Measurements from ENCODE around the gene RGL1.

RGL1 gene

DNA sequence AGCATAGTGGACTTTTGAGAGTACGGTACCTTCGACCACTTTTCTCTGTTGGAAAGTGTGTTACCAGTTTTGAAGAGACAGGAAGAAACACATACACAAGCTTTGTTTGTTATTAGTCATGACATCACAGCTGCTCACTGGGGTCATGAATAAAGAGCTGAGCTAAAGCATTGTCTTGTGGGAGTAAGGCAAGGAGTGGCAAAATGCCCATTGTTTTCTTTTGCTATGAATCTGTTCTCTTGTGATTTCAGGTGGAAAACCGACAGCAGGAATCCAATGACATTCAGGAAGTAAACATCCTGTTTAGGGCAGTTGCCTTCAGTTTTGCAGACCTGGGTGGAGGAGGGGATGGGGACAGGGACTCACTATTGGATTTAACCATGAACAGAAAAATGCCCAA, 66.2 kb downstream of the RGL1 start:
- DNase-seq, result no peak

DNA sequence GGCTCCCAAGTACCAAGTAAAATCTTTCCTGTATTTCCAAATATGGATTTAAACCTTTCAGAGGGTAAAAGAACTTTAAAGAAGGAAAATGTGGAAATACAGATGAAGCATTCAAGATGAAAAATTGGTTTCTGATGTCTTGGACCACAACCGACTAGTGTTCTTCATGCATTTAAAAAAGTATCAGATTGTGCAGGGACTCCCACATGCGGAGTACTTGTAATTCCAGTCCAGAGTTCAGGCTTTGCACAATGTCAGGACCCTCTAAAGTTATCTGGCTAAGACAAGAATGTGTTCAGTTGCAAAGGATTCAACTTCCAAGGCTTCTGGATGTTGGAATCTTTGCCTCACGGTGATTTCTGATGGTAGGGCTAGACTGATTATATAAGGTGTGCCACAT, 66.7 kb downstream of the RGL1 start:
- no peak for DNase-seq

DNA sequence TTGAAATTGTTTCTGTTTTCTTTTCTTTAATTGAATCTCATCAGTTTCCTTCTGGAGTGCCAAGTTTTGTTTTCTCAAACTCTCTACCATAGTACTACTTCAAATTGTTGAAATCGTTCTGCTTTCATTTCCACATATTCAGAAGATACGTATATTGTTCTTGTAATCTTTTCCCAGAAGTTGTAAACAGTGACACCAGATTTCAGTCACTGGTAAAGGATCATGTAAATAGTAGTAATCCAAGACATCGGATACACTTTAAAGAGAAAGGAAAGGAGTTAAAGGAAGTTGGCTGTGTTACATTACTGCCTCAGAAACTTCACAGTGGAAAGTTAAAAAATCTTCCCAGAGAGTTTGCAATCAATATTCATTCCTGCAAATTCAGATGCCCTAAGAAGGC, 67.5 kb downstream of the RGL1 start:
- DNase-seq, result no peak

DNA sequence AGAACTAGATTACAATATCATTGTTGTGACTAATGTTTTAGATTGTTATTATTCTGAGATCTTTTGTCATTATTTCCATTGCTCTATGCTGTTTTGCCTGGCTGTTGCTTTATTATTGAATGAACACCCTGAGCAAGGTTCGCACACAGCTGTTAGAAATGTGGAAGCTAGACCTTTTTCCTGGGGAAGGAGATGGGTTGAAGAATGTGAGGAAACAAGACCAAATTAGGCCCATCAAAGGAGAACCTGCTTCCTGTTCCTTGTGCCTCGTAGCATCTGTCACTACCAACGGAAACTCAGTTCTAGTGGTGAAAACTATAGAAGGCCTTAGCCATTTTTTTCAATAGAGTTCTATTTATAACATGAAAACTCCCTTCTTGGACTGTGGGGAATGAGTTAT, 68.7 kb downstream of the RGL1 start:
- no peak for DNase-seq

DNA sequence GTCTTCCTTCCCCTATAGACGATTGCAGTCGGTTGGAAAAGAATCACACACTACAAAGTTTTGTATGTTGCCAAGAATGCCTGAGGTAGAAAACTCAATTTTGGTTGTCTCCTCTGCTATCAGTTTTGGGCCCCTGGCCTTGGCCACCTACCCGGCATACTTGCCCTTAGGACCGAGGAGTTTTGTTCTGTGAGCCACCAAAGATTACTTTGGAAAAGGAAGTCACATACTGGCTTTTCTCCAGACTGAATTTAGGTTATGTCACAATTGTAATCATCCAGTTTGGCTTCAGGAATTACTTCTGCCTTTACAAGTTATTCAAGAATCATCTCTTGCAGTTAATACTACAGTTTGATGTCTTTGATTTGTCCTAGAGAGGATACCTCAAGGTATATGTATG, 71.4 kb downstream of the RGL1 start:
- no peak for DNase-seq

DNA sequence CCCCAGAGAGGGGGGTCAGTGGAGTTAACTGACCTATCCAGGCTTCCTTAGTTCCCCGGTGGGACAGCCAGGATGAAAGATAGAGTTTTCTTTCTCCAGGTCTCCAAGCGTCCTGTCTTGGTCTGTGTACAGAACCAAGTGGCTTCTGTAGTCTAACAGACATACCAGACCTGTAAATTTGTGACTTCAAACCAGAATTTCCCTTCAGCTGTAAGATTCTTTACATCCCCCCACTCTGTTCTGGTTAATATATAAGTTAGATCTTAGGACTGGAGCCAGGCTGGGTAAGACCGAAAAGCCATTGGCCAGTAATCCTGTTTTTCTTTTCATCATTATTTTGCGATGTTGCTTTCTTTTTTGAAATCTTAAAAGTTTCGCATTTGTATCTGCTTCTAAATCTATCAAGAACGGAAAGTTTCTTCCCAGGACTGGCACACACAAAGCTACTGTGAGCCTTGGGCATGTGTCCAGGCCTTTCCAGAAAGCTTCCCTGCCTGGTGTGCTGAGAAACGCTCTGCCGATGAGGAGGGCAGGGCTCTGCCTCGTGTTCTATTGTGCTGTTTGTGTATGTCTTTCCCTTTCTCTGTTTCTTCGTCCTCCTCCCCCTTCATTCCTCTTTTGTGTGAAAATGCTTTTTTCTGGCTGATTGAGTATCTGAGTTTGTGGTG, 72.3 kb downstream of the RGL1 start:
- DNase-seq, result no peak

DNA sequence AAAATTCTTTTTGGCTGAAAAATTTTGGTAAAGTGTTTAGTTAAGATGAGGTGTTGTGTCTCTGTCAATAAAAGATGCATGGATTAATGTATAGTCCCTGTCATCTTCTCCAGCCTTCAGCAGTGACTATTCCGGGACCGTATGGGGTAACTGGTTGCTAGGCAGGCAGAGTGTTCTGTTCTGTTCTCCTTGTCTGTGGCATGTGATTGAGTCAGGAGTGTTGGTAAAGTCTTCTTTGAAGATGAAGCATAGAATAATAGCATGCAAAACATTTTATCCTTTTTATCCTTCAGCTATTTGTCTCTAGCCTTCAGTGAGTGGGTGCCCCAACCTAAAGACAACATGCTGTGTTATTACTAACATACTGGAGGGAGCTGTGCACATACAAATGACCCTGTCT, 74.6 kb downstream of the RGL1 start:
- DNase-seq, result no peak

DNA sequence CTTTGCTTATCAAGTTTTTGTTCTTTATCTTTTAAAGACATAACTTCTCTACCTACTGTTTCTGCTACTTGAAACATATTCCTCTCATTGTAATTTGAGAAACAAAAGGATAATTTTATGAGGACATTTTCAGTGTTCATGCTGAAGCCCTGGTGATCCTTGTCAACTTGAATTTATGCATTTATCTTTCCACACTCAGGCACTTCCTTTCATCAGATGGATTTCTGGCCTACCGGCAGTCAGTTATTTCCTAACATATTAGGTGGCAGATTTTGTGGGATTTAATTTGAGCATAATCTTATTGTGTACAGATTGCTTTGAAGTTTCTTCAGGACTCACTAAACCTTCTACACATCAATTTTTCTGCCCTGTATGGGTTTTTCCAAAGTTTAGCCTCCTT, 75.0 kb downstream of the RGL1 start:
- DNase-seq, result no peak

DNA sequence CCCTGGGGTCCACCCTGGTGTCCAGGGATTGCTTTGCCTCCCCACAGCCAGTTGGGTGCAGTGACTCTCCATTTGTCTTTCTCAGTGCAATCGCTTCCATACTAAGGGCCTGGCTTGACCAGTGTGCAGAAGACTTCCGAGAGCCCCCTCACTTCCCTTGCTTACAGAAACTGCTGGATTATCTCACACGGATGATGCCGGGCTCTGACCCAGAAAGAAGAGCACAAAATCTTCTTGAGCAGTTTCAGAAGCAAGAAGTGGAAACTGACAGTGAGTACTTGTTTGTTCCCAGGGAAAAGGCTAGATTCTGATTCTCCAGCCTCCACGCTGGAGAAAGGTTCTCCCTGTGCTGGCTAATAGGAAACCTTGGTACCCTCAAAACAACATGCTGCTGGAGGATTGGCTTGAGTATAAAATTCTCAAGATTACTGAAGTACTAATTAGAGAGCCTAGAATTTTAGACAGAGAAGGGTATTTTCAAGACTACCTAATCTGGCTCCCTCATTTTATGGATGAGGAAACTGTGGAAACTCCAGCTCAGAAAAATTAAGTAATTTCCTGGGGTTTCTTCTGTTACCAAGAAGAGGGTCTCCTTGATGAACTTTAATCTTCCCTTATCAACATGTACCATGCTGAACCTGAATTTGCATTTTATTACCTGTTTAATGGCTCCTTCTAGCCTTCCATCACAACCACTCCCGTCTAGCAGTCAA, 75.8 kb downstream of the RGL1 start:
- no peak for DNase-seq

DNA sequence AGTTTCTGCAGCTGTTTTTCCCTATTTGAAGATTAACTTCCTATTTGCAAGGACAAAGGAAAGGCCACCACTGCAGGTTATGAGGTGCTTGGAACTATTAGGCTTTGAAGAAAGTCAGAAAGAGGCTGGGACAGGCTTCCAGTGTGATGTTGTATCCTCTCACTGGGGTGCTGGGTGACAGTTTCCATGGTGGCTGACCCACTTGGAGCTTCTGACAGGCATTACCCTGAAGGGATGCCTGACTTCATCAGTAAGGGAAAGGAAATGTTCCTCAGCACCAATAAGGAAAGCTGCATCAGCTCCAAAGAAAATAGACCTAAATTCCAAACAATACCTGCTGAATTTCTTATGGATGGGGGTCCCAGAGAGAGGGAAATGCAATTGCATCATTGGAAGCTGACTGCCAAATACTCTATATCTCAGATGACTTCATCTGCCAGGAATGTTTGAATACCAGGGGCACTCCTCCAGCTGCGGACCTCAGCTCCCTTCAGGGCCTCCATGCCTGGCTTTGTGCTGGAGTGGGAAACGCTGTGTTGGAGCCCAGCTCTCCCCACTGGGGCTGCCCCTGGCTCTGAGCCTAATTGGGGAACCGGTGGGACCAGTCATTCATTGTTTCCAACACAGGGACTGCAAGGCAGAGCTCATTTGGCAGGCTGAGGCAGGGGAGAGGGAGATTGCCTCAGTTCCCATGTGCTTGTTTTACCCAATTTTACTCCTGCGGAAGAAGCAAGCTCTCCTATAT, 76.6 kb downstream of the RGL1 start:
- no peak for DNase-seq

DNA sequence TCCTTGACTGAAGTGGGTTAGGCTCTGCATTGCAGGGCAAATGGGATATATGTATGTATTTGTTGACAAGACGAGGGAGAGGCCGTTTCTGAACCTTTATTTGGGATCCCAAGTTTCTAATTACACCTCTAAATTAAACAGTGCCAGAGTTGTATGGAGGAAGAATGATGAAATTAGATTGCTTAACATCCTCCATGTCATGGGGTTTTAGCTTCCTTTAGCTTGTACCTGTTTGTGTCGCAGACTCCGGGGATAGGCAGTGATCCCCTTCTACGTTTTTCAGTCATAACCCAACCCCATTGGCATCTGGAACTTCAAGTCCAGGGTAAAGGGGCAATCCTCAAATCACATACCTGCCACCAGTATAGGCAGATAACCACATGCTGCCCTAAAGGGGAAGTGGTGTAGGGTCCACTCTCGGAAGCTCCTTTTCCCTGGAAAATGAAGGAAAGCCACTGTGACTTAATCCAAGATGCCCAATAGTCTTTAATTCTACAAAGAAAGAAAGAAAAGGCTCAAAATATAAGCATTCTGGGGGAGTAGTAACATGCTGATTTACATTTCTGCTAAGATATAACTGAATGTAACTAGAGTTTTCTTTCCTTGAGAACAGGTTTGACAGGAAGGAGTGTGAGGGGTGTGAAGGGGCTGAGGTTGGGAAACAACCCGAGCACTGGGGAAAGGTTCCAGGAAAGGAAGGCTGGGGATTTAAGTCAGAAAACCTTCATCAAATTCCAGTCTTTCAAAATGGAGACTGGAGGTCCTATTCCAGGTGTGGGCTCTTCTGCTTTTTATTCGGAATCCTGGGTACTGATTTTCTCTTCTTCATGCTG, 77.6 kb downstream of the RGL1 start:
- DNase-seq, result no peak

DNA sequence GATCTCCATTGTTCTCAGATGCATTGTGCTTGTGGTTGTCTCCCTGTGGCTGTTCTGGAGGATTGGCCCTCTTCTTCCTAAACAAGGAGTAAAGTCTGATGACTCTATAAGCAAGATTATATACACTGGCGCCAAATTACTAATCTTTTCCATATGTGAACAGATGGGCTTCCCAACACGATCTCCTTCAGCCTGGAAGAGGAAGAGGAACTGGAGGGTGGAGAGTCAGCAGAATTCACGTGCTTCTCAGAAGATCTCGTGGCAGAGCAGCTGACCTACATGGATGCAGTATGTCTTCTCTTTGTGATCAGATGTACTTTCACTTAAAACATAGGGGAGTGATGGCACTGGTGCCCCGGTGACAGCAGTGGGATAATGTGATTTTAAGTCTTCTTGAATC, 78.7 kb downstream of the RGL1 start:
- DNase-seq, result no peak

DNA sequence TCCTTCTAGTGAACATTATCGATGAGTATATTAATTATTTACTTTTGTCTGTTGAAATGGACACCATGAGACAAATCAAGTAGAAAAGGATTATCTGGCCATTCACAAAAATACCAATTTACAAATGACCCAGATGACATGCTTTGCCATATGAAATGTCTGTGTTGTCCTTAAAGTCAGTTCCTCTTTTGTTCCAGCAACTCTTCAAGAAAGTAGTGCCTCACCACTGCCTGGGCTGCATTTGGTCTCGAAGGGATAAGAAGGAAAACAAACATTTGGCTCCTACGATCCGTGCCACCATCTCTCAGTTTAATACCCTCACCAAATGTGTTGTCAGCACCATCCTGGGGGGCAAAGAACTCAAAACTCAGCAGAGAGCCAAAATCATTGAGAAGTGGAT, 79.6 kb downstream of the RGL1 start:
- no peak for DNase-seq

DNA sequence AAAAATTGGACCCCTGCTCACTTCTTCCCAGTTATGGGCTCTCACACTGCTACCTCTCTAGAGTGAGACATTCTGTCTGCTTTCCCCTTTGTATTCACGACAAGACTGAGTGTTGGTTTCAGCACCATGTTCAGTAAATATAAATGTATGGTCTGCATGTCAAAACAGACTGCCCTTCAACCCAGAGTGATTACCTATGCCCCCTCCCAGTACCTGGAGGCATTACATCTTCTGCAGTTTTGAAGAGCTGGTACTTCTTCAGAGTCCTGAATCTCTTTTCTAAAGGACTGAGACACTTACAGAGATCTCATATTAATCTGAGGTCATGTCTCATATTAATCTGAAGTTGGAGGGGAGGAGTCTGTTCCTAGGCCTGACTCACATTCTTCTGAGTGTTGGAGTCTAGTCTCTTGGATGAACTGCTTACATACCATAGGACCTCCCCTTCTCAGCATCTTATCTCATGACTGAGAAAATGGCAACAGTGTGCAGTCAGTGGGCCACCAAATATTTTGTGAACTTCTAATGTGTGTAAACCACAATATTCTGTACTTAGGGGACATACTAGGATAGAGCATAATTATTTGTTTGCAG, 80.3 kb downstream of the RGL1 start:
- no peak for DNase-seq

DNA sequence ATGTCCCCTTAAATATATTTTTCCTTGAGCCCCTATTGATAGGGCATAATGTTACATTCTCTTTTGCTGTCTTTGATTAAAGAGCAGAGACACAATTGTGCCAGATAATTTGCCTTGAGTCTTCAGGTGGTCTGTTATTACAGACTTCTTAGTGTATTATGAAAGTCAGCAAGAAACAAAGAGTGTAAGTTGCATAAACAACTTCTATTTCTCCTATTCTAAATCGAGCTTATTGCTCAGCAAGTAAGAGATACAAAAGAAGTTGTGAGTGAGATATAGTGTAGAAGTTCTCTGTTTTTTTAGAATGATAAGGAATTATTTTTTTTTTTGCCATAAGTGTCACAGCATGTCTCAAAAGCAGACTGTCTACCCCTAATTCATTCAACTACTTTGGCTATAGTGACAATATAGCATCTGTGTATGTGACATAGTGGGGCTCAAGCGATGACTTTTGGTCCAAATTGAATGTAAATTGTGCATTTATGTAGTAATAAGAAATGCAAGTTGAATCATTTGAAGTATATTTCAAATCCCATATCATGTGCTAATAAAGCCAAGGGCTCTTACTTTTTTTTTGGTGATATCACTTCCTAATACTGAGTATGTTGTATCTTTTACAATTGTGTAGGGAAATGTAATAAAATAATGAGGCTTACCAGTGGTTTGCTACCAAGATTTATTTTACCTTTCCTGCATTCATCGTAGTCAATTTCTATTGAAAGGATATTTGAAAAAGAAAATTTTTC, 81.3 kb downstream of the RGL1 start:
- DNase-seq, result no peak

DNA sequence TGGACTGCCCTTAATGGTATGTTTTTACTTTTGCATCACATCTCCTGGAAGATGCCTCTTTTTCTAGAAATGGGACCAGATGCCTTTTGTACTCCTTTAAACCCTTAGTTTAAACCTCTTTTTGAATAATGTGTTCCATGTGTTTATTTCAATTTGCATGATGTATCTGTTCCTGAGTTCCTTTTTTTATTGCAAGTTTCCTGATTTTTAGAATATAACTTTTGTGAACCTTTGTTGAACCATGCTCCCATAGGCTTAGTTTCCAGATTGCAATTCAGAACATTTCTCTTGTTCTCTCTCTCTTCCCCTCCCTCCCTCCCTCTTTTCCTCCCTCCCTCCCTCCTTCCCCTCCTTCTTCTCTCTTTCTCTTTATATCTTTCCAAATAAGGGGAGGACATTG, 81.9 kb downstream of the RGL1 start:
- DNase-seq, result no peak

DNA sequence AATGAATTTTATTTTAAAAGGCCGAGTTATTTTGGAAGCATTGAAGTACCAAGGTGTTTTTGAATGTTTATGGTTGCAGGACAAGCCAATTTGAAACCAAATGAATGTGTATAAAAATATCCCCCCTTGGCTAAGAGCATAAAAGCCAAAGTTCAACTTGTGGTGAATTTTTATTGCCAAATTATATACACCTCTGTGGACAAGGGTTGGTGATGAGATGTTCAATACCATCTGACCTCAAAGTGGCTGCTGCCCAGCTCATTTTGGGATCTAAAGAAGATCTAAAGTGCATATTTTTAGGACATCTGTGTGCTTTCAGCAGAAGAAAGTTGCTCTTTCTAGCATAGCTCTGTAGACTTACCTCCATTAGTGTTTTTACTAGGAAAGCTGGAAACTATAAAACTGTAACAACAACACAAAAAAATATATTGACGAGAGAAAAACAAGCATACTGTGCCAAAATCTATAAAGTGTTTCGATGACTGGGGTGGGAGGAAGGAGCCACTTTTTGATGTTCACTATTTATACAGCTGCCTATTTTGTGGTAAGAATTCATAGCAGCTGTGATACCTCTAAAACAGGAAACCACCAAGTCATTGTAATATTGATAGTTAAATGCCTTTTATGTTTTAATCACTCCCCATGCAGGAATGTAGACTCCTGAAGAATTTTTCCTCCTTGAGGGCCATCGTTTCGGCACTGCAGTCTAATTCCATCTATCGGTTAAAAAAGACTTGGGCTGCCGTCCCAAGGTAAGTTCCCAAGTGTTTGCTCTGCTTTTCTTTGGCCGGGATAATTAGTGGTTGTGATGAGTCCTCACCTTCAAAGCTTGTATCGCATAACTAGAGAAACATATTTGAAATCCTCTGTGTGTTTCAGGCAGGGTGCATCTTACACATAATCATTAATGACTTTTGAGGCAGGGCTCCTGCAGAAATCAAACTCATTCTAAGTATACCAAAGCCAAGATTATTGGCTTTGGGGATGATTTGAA, 83.2 kb downstream of the RGL1 start:
- no peak for DNase-seq

DNA sequence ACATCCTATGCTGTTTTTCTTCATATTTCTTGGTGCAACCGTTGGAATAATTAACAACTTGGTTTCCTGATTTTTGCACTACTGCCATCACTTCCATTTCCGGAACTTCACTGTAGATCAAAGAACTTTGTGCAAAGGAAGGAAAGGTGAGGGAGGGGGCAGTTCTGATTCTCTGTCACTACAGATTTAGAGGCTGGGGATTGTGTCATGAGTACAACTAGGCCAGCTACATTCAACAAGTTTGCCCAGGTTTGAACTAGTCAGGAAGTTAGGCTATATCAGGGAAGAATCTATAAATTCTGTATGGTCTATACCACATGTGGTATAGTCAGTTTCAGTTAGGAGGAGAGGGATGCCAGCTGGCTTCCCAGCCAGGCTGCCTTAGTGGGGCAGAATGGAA, 84.2 kb downstream of the RGL1 start:
- no peak for DNase-seq

DNA sequence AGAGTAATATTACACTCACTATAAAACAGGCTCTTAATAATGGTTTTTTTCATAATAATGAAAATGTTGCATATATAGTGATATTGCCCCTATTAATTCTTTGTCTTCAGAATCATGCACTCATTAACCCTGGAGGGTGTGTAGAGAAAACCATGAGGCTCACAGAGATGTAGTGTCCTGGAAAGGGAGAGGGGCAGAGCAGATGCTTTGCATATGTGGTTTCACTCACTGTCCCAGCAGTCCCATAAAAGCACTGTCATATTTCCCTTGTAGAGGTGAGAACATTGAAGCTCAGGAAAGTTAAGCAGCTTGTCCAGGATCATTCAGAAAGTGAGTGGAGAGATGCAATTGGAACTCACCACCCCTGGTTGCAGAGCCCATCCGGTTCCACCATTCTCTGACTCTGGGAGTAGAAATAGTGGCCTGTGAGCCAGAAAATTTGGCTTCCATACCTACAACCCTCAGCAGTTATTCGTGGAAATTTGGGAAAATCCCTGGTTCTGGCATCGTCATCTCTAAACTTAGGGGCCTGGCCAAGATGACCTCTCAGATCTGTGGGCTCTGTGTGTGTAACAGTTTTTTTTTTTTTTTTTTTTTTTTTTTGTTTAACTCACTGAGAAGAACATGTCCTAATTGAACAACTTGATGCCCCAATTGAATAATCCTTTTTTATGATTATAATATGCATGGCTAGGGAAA, 86.4 kb downstream of the RGL1 start:
- no peak for DNase-seq

DNA sequence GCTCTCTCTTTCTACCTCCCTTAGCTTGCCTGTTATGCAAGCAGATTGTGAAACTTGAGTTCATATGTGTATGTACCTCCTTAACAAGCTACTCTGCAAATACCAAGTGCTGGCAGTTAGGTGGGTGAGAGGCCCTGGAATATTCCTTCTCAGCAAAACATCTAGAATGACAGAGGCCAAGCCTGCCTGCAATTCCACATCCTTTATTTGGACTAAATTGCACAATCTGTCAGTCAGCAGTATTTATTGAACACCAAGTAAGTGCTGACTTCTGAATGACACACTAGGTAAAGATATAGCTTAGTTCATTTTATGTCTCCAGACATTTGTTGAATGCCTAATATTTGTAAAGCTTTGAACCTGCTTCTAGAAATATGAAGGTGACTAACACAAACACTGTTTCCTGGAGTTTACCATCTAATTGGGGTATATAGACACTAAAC, 87.5 kb downstream of the RGL1 start:
- no peak for DNase-seq
